CD4-positive, alpha-beta T cell treated with Interferon gamma for 1 hour (primary cell): ENCODE results near the gene PMIS2.
A peak's percentile ranks its signal among the peaks of the same experiment; 100 is the strongest.

Source experiments
- DNase-seq: peaks from one replicate; pipeline ENCODE4 v3.0.0-alpha.2; 2020

The PMIS2 gene

DNA sequence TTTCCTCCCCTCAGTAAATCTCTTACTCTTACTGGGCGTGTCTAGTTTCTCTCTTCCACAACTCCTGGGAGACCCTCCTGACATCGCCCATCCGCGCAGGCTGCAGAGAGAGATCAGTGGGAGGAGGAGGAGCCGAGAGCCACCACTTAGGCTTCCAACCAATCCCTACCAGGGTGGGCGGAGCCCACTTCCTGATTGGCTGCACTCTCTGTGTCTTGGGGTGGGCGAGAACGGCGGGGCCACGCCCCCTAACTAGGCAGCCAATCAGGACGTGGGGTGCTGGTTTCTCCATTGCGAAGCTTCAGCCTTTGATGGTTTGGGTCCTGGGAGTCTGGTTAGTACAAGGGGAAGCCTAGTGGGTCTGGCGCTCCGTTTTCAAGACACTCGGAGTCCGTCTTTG, at the start of gene PMIS2:
Gene PMIS2 (plus strand): TSS at position 326 of the 400 bp plus-strand sequence. CDS start 87 bp downstream, outside the sequence.
- DNase-seq: peak; percentile 5

DNA sequence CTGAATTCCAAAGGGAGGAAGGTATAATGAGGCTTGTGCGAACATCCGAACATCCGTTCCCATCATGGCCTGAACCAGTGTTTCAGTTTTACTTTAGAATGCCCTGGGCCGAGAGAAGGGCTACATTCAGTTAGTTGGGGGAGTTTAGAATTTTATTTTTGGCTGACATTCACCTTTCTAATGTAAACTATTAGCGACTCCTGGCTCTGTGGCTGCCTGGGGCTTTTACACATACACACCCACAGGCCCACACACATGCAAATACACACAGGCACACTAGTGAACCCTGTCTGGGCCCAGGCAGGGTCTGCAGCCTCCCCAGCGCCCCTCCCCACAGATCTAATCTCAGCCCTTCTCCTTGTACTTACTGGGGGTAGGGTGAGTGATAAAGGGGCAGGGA, 46.7 kb upstream of the PMIS2 start:
- no peak for DNase-seq

DNA sequence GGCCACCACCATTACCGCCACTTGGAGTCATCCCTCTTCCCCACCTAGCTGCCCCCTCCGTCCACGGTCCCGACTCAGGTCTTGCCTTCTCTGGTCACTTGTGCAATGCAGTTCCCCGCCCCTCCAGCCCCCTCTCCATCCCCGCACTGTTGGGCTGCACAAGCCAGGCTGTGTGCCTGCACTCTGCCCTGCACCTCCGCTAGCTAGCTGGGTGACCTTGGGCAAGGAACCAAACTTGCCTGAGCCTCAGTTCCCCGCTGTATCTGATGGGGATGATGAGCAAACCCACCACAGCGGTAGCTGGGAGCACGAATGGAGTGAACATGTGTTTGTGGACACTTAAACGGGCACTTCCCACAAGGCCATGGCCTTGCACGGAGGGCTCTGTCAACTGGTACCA, 46.1 kb upstream of the PMIS2 start:
- DNase-seq: no peak

GRCh38 chr19:35540356-35540927, 45.5 kb upstream of the PMIS2 start:
- no peak for DNase-seq

DNA sequence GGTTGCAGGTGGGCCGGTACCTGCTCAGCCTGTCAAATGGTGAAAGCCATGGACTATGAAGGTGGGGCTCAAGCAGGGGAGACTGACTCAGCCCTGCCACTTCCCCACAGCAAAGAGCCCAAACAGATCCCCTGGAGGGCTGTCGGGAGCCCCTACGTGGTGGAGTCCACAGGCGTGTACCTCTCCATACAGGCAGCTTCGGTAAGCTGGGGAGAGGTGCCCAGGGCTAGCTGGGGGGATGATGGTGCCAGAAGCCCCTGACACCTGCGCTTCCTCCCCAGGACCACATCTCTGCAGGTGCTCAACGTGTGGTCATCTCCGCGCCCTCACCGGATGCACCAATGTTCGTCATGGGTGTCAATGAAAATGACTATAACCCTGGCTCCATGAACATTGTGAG, 43.8 kb upstream of the PMIS2 start:
- no peak for DNase-seq

DNA sequence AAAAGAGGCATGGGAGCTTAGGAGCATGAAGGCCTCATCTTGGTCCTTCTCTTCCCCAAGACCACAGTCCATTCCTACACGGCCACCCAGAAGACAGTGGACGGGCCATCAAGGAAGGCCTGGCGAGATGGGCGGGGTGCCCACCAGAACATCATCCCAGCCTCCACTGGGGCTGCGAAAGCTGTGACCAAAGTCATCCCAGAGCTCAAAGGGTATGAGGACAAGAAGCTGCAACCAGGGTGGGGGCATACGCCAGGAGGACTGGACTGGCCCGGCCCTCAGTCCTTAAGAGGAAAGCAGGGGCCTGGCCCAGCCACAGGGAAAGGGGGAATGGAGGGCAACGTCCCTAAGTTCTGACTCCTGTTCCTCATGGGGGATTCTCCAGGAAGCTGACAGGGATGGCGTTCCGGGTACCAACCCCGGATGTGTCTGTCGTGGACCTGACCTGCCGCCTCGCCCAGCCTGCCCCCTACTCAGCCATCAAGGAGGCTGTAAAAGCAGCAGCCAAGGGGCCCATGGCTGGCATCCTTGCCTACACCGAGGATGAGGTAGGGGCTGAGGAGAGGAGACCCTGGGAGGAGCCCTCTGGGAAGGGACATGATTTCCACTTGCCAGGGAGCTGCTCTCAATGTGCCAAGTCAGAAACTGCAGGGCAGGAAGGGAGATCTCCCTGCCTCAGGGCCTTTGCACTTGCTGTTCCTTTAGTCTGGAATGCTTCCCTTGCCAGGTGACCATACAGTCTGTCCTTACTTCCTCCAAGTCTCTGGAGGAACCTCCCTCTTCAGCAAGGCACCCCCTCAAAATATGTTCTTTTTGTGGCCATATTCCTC, 42.5 kb upstream of the PMIS2 start:
- DNase-seq: no peak

GRCh38 chr19:35544110-35544802, 41.7 kb upstream of the PMIS2 start:
- no peak for DNase-seq

- DNase-seq: peak; percentile 83
Measured at GRCh38 chr19:35545001-35545854, 40.7 kb upstream of the PMIS2 start, which contains the start of gene TMEM147. TSS of gene TMEM147 (plus strand) at chr19:35545626. CDS start at chr19:35545740, 114 bp downstream.

DNA sequence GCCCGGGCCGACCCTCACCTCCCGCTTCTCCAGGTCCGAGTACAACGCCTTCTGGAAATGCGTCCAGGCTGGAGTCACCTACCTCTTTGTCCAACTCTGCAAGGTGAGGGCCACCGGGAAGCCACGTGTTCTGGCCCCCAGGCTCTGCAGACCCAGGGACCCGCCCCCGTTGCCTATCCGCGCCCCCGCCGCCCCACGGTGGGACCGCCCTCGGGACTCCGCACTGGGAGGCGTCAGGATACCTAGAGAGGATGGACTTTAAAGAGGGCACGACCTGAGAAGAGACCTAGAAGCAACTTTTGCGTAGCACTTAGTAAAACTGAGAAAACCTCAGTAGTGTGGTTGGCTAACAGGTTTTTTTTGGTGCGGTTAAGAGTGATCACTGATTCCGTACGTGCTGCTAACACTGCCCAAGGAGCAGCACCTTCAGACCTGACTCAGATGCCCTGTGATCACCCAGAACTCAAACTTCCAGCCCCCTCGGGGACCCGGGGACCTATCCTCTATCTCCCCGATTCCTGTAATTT, 40.1 kb upstream of the PMIS2 start:
- peak; percentile 26 for DNase-seq

- no peak for DNase-seq
Measured at GRCh38 chr19:35546532-35546931, 39.4 kb upstream of the PMIS2 start.

- DNase-seq: peak; percentile 44
Measured at GRCh38 chr19:35549174-35549788, 36.7 kb upstream of the PMIS2 start.

- no peak for DNase-seq
Measured at GRCh38 chr19:35549879-35550523, 36.0 kb upstream of the PMIS2 start.

DNA sequence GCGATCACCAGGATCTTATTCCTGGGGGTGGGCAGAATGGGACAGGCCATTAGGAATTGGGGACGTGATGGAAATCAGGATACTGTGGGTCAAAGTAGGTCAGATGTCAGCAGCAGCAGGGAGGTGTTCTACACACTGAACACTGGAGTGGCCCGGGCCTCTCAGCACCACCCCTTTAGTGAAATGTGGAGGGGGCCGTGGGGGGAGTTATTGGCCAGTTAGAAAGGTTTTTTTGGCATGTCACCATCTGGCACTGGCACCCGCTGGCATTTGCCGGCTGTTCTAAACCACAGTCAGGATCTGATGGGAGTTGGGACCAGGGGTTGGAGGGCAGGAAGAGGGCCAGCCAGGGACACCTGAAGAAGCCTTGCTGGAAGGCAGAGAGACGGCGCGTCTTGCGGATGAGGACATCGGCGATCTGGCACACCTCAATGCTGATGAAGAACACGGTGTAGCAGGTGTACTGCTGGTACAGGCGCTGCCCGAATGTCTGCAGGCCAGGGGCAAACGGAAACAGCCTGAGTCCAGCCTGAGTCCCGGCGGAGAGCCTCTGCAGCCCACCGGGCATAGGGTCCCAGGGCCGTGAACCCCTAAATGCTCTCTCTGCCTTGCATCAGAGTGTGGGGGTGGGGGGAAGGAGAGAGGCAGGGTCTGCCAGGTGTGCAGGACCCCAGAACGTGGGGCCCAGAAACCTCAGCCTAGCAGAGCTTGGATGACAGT, 34.7 kb upstream of the PMIS2 start:
- no peak for DNase-seq

- no peak for DNase-seq
Measured at GRCh38 chr19:35552534-35553384, 33.2 kb upstream of the PMIS2 start.

DNA sequence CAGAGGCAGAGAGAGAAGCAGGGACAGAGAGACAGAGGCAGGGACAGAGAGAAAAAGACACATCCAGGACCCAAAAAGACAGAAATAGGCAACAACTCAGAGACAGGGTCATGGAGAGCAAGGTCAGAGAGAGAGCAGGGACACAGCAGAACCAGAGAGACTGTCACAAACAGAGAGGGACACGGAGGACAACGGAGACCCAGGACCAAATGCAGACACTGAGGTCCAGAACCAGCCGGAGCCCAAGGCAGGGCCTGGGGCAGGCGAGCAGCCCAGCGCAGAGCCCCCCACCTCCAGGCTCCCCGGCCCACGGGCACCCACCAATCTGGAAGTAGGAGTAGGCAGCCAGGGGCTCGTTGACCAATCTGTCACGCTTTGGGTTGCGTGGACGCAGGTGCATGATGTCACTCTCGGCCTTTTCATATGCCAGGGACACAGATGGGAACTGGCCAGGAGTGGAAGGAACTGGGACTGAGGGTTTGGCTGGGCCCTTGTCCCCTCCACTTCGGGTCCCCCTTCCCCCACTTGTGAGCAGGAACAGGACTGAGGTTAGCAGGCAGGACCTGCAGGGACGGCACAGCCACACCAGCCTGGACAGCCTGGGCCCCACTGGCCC, 32.5 kb upstream of the PMIS2 start:
- DNase-seq: no peak

GRCh38 chr19:35554076-35554475, 31.9 kb upstream of the PMIS2 start:
- no peak for DNase-seq

DNA sequence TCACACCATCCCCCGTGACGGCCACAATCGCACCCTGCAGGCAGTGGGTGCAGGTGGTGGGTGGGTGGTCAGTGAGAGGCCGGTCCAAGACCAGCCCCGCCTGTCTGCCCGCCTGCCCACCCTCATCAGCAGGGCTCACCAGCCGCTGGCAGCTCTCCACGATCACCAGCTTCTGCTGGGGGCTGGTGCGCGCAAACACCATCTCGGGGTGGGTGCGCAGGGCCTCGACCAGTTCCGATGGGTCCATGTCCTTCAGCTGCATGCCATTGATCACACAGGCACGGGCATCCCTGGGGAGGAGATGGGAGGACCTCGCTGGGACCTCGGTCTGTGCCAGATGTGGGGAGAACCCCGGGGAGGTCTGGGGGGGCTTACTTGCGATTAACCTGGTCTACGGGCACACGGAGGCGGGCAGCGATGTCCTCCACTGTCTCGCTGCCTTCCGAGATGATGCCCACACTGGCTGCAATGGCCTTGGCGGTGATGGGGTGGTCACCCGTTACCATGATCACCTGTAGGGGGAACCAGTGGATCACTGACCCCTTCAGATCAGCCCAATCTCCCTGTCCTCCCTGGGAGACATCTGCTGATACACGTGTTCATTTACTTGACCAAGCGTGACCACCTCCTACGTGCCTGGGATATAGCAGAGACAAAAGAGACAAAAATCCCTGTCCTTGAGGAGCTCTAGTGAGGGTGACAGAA, 30.5 kb upstream of the PMIS2 start:
- no peak for DNase-seq

DNA sequence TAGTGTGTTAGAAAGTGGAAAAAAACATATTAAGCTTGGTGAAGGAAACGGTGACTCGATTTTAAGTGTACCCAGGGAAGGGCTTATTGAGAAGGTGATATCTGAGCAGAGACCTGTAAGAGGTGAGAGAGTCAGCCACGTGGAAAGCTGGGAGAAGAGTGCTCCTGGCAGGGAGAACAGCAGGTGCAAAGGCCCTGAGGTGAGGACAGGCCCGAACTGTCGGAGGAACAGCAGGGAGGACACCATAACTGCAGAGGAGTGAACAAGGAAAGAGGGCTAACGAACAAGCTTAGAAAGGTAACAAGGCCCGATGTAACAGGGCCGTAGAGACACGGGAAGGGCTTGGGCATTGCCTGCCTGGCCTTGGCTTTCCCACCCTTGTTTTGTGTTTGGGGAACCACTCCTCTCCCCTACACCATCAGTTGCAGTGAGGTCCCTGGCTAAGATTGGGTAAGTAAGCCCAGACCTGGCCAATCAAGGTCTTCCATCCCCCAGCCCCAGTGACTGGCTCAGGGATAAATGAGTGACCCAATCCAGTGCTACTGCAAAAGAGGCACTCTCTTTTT, 29.9 kb upstream of the PMIS2 start:
- DNase-seq: no peak
